NCI-H1092 (cell line): Measurements from ENCODE around the gene IGSF21.

Source experiments
- DNase-seq: peaks from one replicate; lab custom pipeline; 2025; lab: John Stamatoyannopoulos, UW

Gene IGSF21

GRCh38 chr1:18119771-18120377 is 12.3 kb downstream of the IGSF21 start:
- no peak for DNase-seq

GRCh38 chr1:18120638-18121037 is 13.0 kb downstream of the IGSF21 start:
- no peak for DNase-seq

GRCh38 chr1:18121072-18121820 is 13.6 kb downstream of the IGSF21 start:
- DNase-seq, result no peak

- no peak for DNase-seq
These were observed 15.9 kb downstream of the IGSF21 start for GRCh38 chr1:18123467-18123992.

GRCh38 chr1:18124977-18125376 is 17.4 kb downstream of the IGSF21 start:
- DNase-seq, result no peak

- no peak for DNase-seq
These were observed 19.0 kb downstream of the IGSF21 start for GRCh38 chr1:18126616-18127015.

- DNase-seq, result no peak
These were observed 20.7 kb downstream of the IGSF21 start for GRCh38 chr1:18128298-18128697.

GRCh38 chr1:18130356-18130755 is 22.8 kb downstream of the IGSF21 start:
- DNase-seq, result no peak

- no peak for DNase-seq
These were observed 24.6 kb downstream of the IGSF21 start for GRCh38 chr1:18132022-18132710.

GRCh38 chr1:18132711-18133541 is 25.3 kb downstream of the IGSF21 start:
- DNase-seq, result no peak

GRCh38 chr1:18134324-18135046 is 26.9 kb downstream of the IGSF21 start:
- DNase-seq, result peak; percentile 73

- DNase-seq, result no peak
These were observed 30.3 kb downstream of the IGSF21 start for GRCh38 chr1:18137759-18138345.

- DNase-seq, result no peak
These were observed 31.8 kb downstream of the IGSF21 start for GRCh38 chr1:18139198-18139981.

GRCh38 chr1:18140411-18140810 is 32.8 kb downstream of the IGSF21 start:
- DNase-seq, result no peak

GRCh38 chr1:18141661-18142060 is 34.1 kb downstream of the IGSF21 start:
- DNase-seq, result no peak

- DNase-seq, result no peak
These were observed 34.9 kb downstream of the IGSF21 start for GRCh38 chr1:18142471-18142870.

GRCh38 chr1:18142969-18143368 is 35.4 kb downstream of the IGSF21 start:
- DNase-seq, result no peak

GRCh38 chr1:18144062-18144461 is 36.5 kb downstream of the IGSF21 start:
- DNase-seq, result no peak

- DNase-seq, result no peak
These were observed 37.5 kb downstream of the IGSF21 start for GRCh38 chr1:18144916-18145647.
